DND-41 (cell line): ENCODE data around the gene GDI1.
"Not testable (repeated sequence)": the region's sequence is repeated elsewhere in the genome, so short reads cannot be mapped to it uniquely, and the experiment has no call there.

ENCODE experiments used
- ATAC-seq: fragments of 200-7000 bp; cut with Tn5 transposase; 3 replicates; pipeline ENCODE4 v1.9.1; 2021; ENCODE audit warnings: low read depth; ENCODE audit not compliant: insufficient read depth
- DNase-seq: peaks from one replicate; pipeline ENCODE4 v3.0.0-alpha.2; 2020
- H2AFZ ChIP-seq: 2 replicates; pipeline ENCODE4 v1.6.0; 2012; ENCODE audit warnings: low read depth, low read length
- H3K27ac ChIP-seq: 2 replicates; pipeline ENCODE4 v1.5.1; 2012; ENCODE audit warnings: low read length, inconsistent platforms
- H3K27me3 ChIP-seq: fragments of 200-600 bp; sonication (generic); 2 replicates; pipeline ENCODE4 v1.6.0; 2012; ENCODE audit warnings: low read length, mild to moderate bottlenecking, inconsistent platforms; ENCODE audit not compliant: insufficient read depth, poor library complexity
- H3K36me3 ChIP-seq: 2 replicates; pipeline ENCODE4 v1.5.1; 2012; ENCODE audit warnings: low read length, inconsistent platforms; ENCODE audit not compliant: insufficient read depth
- H3K4me1 ChIP-seq: 2 replicates; pipeline ENCODE4 v1.5.1; 2012; ENCODE audit warnings: mild to moderate bottlenecking, low read length; ENCODE audit not compliant: insufficient read depth
- H3K4me2 ChIP-seq: 2 replicates; pipeline ENCODE4 v1.6.0; 2012; ENCODE audit warnings: mild to moderate bottlenecking, moderate library complexity, low read length, inconsistent platforms; ENCODE audit not compliant: insufficient read depth
- H3K4me3 ChIP-seq, 2 experiments: fragments of 200-600 bp in 1 of 2; shearing (Covaris generic) in 1 of 2; 2 replicates each; pipeline ENCODE4 v1.5.1; 2012 to 2016; ENCODE audit warnings: inconsistent platforms in 2 of 2, low read length in 2 of 2, mild to moderate bottlenecking in 2 of 2, low read depth in 1 of 2, moderate library complexity in 1 of 2
- H3K79me2 ChIP-seq: 2 replicates; pipeline ENCODE4 v1.6.0; 2012; ENCODE audit warnings: low read length, inconsistent platforms; ENCODE audit not compliant: insufficient read depth
- H3K9ac ChIP-seq: 2 replicates; pipeline ENCODE4 v1.6.0; 2012; ENCODE audit warnings: low read depth, mild to moderate bottlenecking, inconsistent platforms, low read length, moderate library complexity
- H3K9me3 ChIP-seq: 2 replicates; pipeline ENCODE4 v1.5.1; 2012; ENCODE audit warnings: low read length, moderate library complexity, mild to moderate bottlenecking, inconsistent platforms; ENCODE audit not compliant: insufficient read depth, severe bottlenecking
- H4K20me1 ChIP-seq: 2 replicates; pipeline ENCODE4 v1.6.0; 2012; ENCODE audit warnings: low read length; ENCODE audit not compliant: insufficient read depth
- CTCF ChIP-seq: IDR thresholded peaks from 2 replicates; pipeline ENCODE4 v1.5.1; 2012; ENCODE audit warnings: borderline replicate concordance, low read length, moderate library complexity, mild to moderate bottlenecking; ENCODE audit not compliant: poor library complexity, severe bottlenecking; ENCODE audit errors: extremely low read depth
- EZH2 ChIP-seq: IDR thresholded peaks from 3 replicates; pipeline ENCODE4 v1.6.1; 2012; ENCODE audit warnings: borderline replicate concordance, low read depth, mild to moderate bottlenecking, moderate library complexity, low read length, inconsistent platforms; ENCODE audit not compliant: severe bottlenecking

The GDI1 gene

GRCh38 chrX:154399527-154400368 lies 37.2 kb upstream of the GDI1 start:
- Histone ChIP-seq H4K20me1 (peaks cover 21% of the 10 kb centered on the region), H2AFZ (no peak overlapping the region), H3K27ac (peak overlapping the region; percentile 98), H3K4me1 (peaks cover 21% of the 10 kb centered on the region), H3K27me3 (no peaks in the 10 kb centered on the region), H3K4me3 (peak overlapping the region; percentile 72 to 81; a peak in 3 of 4 replicates), H3K9ac (peak overlapping the region; percentile 98), H3K9me3 (no peaks in the 10 kb centered on the region), H3K4me2 (peak overlapping the region; percentile 78), H3K36me3 (peaks cover 29% of the 10 kb centered on the region), H3K79me2 (peaks cover 31% of the 10 kb centered on the region)
- ATAC-seq = no peak
- TF ChIP-seq CTCF = no peak
- TF ChIP-seq EZH2 = no peak
- DNase-seq = no peak

- not testable (repeated sequence) for DNase-seq, H2AFZ ChIP-seq, H3K27me3 ChIP-seq, H3K9me3 ChIP-seq, ATAC-seq, H3K27ac ChIP-seq, H3K9ac ChIP-seq
- Histone ChIP-seq H3K4me1 (peaks cover 21% of the 10 kb centered on the region), H3K36me3 (peaks cover 29% of the 10 kb centered on the region), H4K20me1 (peaks cover 21% of the 10 kb centered on the region), H3K4me2 (peak overlapping the region; percentile 78; the same call in 1 of the 2 replicates), H3K4me3 (peak overlapping the region in 1 of 2 experiments; percentile 81; a peak in 1 of 4 replicates), H3K79me2 (peaks cover 31% of the 10 kb centered on the region)
Measured at GRCh38 chrX:154400369-154400817, 36.6 kb upstream of the GDI1 start.

GRCh38 chrX:154401045-154401799 lies 35.7 kb upstream of the GDI1 start:
- ATAC-seq = peak; percentile 14; the same call in 2 of the 3 replicates
- no peak overlapping the region for H3K4me3 ChIP-seq
- H2AFZ ChIP-seq = no peak overlapping the region
- H3K4me1 ChIP-seq = peaks cover 21% of the 10 kb centered on the region
- no peaks in the 10 kb centered on the region for H3K9me3 ChIP-seq
- peaks cover 21% of the 10 kb centered on the region for H4K20me1 ChIP-seq
- no peak overlapping the region for H3K27ac ChIP-seq
- peaks cover 29% of the 10 kb centered on the region for H3K36me3 ChIP-seq
- peaks cover 31% of the 10 kb centered on the region for H3K79me2 ChIP-seq
- no peaks in the 10 kb centered on the region for H3K27me3 ChIP-seq
- no peak overlapping the region for H3K9ac ChIP-seq
- TF ChIP-seq EZH2 = no peak
- no peak for TF ChIP-seq CTCF
- peak; percentile 28 for DNase-seq
- H3K4me2 ChIP-seq = no peak overlapping the region
